ENCODE results near the gene SDHC.
"Not testable (repeated sequence)": the region's sequence is repeated elsewhere in the genome, so short reads cannot be mapped to it uniquely, and the experiment has no call there.

SDHC gene

GRCh38 chr1:161374373-161374772 lies 60.2 kb downstream of the SDHC start:
- no peaks in the 10 kb centered on the region for H3K4me1 ChIP-seq (ENCODE audit: control insufficient read depth in 1 of 2, insufficient read depth in 2 of 2, low read length in 2 of 2)
- H3K27ac ChIP-seq (ENCODE audit: low read depth, low read length), result no peak overlapping the region
- no peak overlapping the region for H3K4me3 ChIP-seq (ENCODE audit: low read depth in 1 of 2, low read length in 2 of 2)
- no peak overlapping the region for H3K9ac ChIP-seq (ENCODE audit: low read depth in 1 of 2, low read length in 2 of 2)
- no peaks in the 10 kb centered on the region for H3K27me3 ChIP-seq (ENCODE audit: control insufficient read depth in 1 of 2, insufficient read depth in 2 of 2, low read length in 2 of 2)
- H3K36me3 ChIP-seq (ENCODE audit: control insufficient read depth in 1 of 2, insufficient read depth in 2 of 2, low read length in 2 of 2), result no peaks in the 10 kb centered on the region
- H3K9me3 ChIP-seq (ENCODE audit: control insufficient read depth in 1 of 2, low read length in 2 of 2), result no peaks in the 10 kb centered on the region

DNA sequence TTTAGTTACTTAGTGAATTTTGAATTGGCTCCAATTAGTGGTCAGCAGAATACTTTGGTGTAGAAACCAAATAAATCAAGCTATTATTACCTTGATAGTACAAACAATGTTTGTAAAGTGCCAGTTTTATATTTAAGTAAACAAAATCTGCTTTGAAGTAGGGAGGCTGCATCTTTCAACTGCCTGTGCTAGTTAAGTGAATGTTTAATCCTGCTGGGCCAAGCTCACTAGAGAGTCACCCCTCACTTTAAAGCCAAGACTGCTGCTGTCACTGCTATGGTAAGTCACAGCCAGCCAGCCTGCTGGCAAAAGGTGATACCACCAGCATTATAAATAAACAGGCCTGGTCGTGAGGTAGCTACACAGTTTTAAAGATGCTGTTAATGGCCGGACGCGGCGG lies 63.8 kb downstream of the SDHC start:
- H3K4me1 ChIP-seq (ENCODE audit: control insufficient read depth in 1 of 2, insufficient read depth in 2 of 2, low read length in 2 of 2), result no peaks in the 10 kb centered on the region
- no peaks in the 10 kb centered on the region for H3K9me3 ChIP-seq (ENCODE audit: control insufficient read depth in 1 of 2, low read length in 2 of 2)
- no peak overlapping the region for H3K27ac ChIP-seq (ENCODE audit: low read depth, low read length)
- H3K9ac ChIP-seq (ENCODE audit: low read depth in 1 of 2, low read length in 2 of 2), result no peak overlapping the region
- H3K36me3 ChIP-seq (ENCODE audit: control insufficient read depth in 1 of 2, insufficient read depth in 2 of 2, low read length in 2 of 2), result no peaks in the 10 kb centered on the region
- H3K27me3 ChIP-seq (ENCODE audit: control insufficient read depth in 1 of 2, insufficient read depth in 2 of 2, low read length in 2 of 2), result no peaks in the 10 kb centered on the region
- no peak overlapping the region for H3K4me3 ChIP-seq (ENCODE audit: low read depth in 1 of 2, low read length in 2 of 2)

DNA sequence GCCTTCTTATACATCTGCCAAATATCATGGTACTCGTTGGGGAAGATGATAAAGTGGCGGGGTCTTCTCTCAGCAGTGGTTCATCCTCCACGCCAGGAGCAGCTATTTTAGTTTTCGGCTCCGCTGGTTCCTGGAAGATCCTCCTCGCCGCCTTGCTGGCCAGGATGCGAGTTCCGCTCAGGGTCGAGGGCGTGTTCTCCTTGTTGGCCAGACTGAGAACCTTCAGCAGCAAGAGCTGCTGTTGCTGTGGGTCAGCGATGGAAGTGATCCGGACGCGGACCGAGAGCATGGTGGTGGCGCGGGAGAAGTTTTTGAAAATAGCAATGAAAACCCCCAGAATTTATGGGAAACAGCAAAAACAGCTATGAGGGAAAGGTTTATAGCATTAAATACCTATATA lies 64.9 kb downstream of the SDHC start:
- H3K36me3 ChIP-seq (ENCODE audit: control insufficient read depth in 1 of 2, insufficient read depth in 2 of 2, low read length in 2 of 2), result no peaks in the 10 kb centered on the region
- H3K9ac ChIP-seq (ENCODE audit: low read depth in 1 of 2, low read length in 2 of 2), result no peak overlapping the region
- H3K4me3 ChIP-seq (ENCODE audit: low read depth in 1 of 2, low read length in 2 of 2), result no peak overlapping the region
- H3K4me1 ChIP-seq (ENCODE audit: control insufficient read depth in 1 of 2, insufficient read depth in 2 of 2, low read length in 2 of 2), result no peaks in the 10 kb centered on the region
- H3K27me3 ChIP-seq (ENCODE audit: control insufficient read depth in 1 of 2, insufficient read depth in 2 of 2, low read length in 2 of 2), result no peaks in the 10 kb centered on the region
- H3K27ac ChIP-seq (ENCODE audit: low read depth, low read length), result no peak overlapping the region
- no peaks in the 10 kb centered on the region for H3K9me3 ChIP-seq (ENCODE audit: control insufficient read depth in 1 of 2, low read length in 2 of 2)

DNA sequence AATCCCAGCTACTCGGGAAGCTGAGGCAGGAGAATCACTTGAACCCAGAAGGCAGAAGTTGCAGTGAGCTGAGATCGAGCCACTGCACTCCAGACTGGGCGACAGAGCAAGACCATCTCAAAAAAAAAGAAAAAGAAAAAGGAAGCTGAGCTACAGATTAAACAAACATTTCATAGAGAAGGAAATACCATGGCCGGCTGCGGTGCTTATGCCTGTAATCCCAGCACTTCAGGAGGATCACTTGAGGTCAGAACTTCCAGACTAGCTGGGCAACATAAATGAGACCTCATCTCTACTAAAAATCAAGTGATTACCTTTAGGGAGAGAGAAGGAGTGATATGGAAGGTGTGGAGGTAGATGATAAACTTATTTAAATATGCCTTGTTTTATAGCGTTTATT lies 67.5 kb downstream of the SDHC start:
- no peak overlapping the region for H3K27ac ChIP-seq (ENCODE audit: low read depth, low read length)
- H3K36me3 ChIP-seq (ENCODE audit: control insufficient read depth in 1 of 2, insufficient read depth in 2 of 2, low read length in 2 of 2), result no peaks in the 10 kb centered on the region
- no peaks in the 10 kb centered on the region for H3K27me3 ChIP-seq (ENCODE audit: control insufficient read depth in 1 of 2, insufficient read depth in 2 of 2, low read length in 2 of 2)
- no peak overlapping the region for H3K4me3 ChIP-seq (ENCODE audit: low read depth in 1 of 2, low read length in 2 of 2)
- no peak overlapping the region for H3K9ac ChIP-seq (ENCODE audit: low read depth in 1 of 2, low read length in 2 of 2)
- H3K9me3 ChIP-seq (ENCODE audit: control insufficient read depth in 1 of 2, low read length in 2 of 2), result no peaks in the 10 kb centered on the region
- no peaks in the 10 kb centered on the region for H3K4me1 ChIP-seq (ENCODE audit: control insufficient read depth in 1 of 2, insufficient read depth in 2 of 2, low read length in 2 of 2)

DNA sequence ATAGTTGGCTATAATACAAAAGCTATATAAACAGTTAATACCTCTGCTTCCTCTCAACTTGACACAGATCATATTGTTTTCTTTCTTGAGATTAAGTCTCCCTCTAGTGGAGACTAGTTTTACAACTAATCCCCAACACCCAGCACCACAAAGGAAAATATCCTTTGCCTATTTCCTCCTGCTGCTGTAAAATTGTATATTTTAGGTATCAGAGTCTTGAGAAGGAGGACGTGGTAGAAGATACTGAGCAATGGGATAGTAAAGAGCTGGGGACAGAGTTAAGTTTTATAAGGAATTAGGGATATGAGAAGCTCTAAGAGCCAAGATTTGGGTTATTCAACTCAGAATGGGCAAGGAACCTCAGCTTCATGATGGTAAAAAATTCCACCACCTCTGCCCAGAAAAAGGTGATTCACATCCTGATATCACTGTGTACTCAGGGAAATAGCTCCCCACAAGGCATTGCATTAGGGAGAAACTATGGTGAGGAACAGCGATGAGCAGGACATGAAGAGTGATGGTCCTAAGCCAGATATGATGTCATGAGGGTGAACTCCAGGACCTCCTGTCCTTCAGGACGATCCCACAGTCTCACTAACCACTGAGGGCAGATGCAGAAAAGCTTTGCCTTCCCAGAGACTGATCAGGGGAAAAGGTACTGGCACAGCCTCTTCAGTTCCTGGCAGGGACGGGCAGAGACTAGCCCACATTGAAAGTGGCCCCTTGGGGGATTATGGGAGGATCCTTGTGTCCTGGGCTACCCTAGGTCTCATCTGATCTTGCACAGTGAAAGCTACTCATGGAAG lies 68.2 kb downstream of the SDHC start:
- no peak overlapping the region for H3K27ac ChIP-seq (ENCODE audit: low read depth, low read length)
- H3K9ac ChIP-seq (ENCODE audit: low read depth in 1 of 2, low read length in 2 of 2), result no peak overlapping the region
- H3K4me3 ChIP-seq (ENCODE audit: low read depth in 1 of 2, low read length in 2 of 2), result no peak overlapping the region
- H3K27me3 ChIP-seq (ENCODE audit: control insufficient read depth in 1 of 2, insufficient read depth in 2 of 2, low read length in 2 of 2), result no peaks in the 10 kb centered on the region
- no peaks in the 10 kb centered on the region for H3K9me3 ChIP-seq (ENCODE audit: control insufficient read depth in 1 of 2, low read length in 2 of 2)
- no peaks in the 10 kb centered on the region for H3K36me3 ChIP-seq (ENCODE audit: control insufficient read depth in 1 of 2, insufficient read depth in 2 of 2, low read length in 2 of 2)
- no peaks in the 10 kb centered on the region for H3K4me1 ChIP-seq (ENCODE audit: control insufficient read depth in 1 of 2, insufficient read depth in 2 of 2, low read length in 2 of 2)

- peaks cover 0 to 3% of the 10 kb centered on the region in 2 donors for H3K4me1 ChIP-seq (ENCODE audit: control insufficient read depth in 1 of 2, insufficient read depth in 2 of 2, low read length in 2 of 2)
- no peak overlapping the region for H3K9ac ChIP-seq (ENCODE audit: low read depth in 1 of 2, low read length in 2 of 2)
- no peaks in the 10 kb centered on the region for H3K36me3 ChIP-seq (ENCODE audit: control insufficient read depth in 1 of 2, insufficient read depth in 2 of 2, low read length in 2 of 2)
- no peak overlapping the region for H3K4me3 ChIP-seq (ENCODE audit: low read depth in 1 of 2, low read length in 2 of 2)
- no peak overlapping the region for H3K27ac ChIP-seq (ENCODE audit: low read depth, low read length)
- H3K9me3 ChIP-seq (ENCODE audit: control insufficient read depth in 1 of 2, low read length in 2 of 2), result no peaks in the 10 kb centered on the region
- no peaks in the 10 kb centered on the region for H3K27me3 ChIP-seq (ENCODE audit: control insufficient read depth in 1 of 2, insufficient read depth in 2 of 2, low read length in 2 of 2)
Measured at GRCh38 chr1:161388639-161389038, 74.5 kb downstream of the SDHC start.

DNA sequence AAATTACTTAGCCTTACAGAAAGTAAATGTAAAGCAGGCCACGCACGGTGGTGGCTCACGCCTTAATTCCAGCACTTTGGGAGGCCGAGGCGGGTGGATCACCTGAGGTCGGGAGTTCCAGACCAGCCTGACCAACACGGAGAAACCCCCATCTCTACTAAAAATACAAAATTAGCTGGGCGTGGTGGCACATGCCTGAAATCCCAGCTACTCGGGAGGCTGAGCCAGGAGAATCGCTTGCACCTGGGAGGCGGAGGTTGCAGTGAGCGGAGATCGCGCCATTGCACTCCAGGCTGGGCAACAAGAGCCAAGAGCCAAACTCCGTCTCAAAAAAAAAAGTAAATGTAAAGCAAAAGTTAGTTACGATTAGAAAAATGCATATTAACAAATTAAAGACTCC lies 75.0 kb downstream of the SDHC start:
- H3K36me3 ChIP-seq (ENCODE audit: control insufficient read depth in 1 of 2, insufficient read depth in 2 of 2, low read length in 2 of 2); H3K9me3 ChIP-seq (ENCODE audit: control insufficient read depth in 1 of 2, low read length in 2 of 2); H3K27me3 ChIP-seq (ENCODE audit: control insufficient read depth in 1 of 2, insufficient read depth in 2 of 2, low read length in 2 of 2); H3K4me1 ChIP-seq (ENCODE audit: control insufficient read depth in 1 of 2, insufficient read depth in 2 of 2, low read length in 2 of 2): not testable (repeated sequence)
- Histone ChIP-seq H3K4me3 (ENCODE audit: low read depth in 1 of 2, low read length in 2 of 2) (peak overlapping the region; percentile 78 to 98), H3K27ac (ENCODE audit: low read depth, low read length) (peak overlapping the region; percentile 92), H3K9ac (ENCODE audit: low read depth in 1 of 2, low read length in 2 of 2) (peak overlapping the region; percentile 72 to 100)

GRCh38 chr1:161389691-161390558 lies 75.7 kb downstream of the SDHC start:
- Histone ChIP-seq H3K27ac (ENCODE audit: low read depth, low read length) (peak overlapping the region; percentile 92), H3K36me3 (ENCODE audit: control insufficient read depth in 1 of 2, insufficient read depth in 2 of 2, low read length in 2 of 2) (no peaks in the 10 kb centered on the region), H3K9me3 (ENCODE audit: control insufficient read depth in 1 of 2, low read length in 2 of 2) (no peaks in the 10 kb centered on the region), H3K9ac (ENCODE audit: low read depth in 1 of 2, low read length in 2 of 2) (peak overlapping the region; percentile 82 to 100), H3K4me3 (ENCODE audit: low read depth in 1 of 2, low read length in 2 of 2) (peak overlapping the region; percentile 78 to 98), H3K4me1 (ENCODE audit: control insufficient read depth in 1 of 2, insufficient read depth in 2 of 2, low read length in 2 of 2) (peaks cover 0 to 3% of the 10 kb centered on the region in 2 donors), H3K27me3 (ENCODE audit: control insufficient read depth in 1 of 2, insufficient read depth in 2 of 2, low read length in 2 of 2) (no peaks in the 10 kb centered on the region)

DNA sequence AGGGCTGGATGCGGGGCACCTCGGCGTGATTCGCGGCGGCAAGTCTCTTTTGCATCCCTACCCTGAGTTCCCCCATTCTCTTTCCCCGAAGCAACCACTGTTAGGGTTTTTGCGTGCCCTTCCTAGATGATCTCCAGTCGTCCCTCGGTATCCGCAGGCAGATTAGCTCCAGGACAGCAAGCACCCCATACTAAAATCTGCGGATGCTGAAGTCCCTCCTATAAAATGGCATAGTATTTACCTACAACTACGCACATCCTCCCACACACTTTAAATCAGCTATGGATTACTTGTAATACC lies 76.3 kb downstream of the SDHC start:
- H3K27ac ChIP-seq (ENCODE audit: low read depth, low read length), result peak overlapping the region; percentile 53
- peak overlapping the region; percentile 72 to 75 for H3K4me3 ChIP-seq (ENCODE audit: low read depth in 1 of 2, low read length in 2 of 2)
- no peaks in the 10 kb centered on the region for H3K9me3 ChIP-seq (ENCODE audit: control insufficient read depth in 1 of 2, low read length in 2 of 2)
- no peaks in the 10 kb centered on the region for H3K27me3 ChIP-seq (ENCODE audit: control insufficient read depth in 1 of 2, insufficient read depth in 2 of 2, low read length in 2 of 2)
- peaks cover 0 to 3% of the 10 kb centered on the region in 2 donors for H3K4me1 ChIP-seq (ENCODE audit: control insufficient read depth in 1 of 2, insufficient read depth in 2 of 2, low read length in 2 of 2)
- H3K9ac ChIP-seq (ENCODE audit: low read depth in 1 of 2, low read length in 2 of 2), result peak overlapping the region; percentile 82 to 87
- no peaks in the 10 kb centered on the region for H3K36me3 ChIP-seq (ENCODE audit: control insufficient read depth in 1 of 2, insufficient read depth in 2 of 2, low read length in 2 of 2)

GRCh38 chr1:161391136-161391535 lies 77.0 kb downstream of the SDHC start:
- not testable (repeated sequence) for H3K4me3 ChIP-seq (ENCODE audit: low read depth in 1 of 2, low read length in 2 of 2); H3K9ac ChIP-seq (ENCODE audit: low read depth in 1 of 2, low read length in 2 of 2); H3K4me1 ChIP-seq (ENCODE audit: control insufficient read depth in 1 of 2, insufficient read depth in 2 of 2, low read length in 2 of 2)

More at GRCh38 chr1:161391136-161391535, 77.0 kb downstream of the SDHC start:
- H3K36me3 ChIP-seq (ENCODE audit: control insufficient read depth in 1 of 2, insufficient read depth in 2 of 2, low read length in 2 of 2); H3K9me3 ChIP-seq (ENCODE audit: control insufficient read depth in 1 of 2, low read length in 2 of 2); H3K27ac ChIP-seq (ENCODE audit: low read depth, low read length); H3K27me3 ChIP-seq (ENCODE audit: control insufficient read depth in 1 of 2, insufficient read depth in 2 of 2, low read length in 2 of 2): not testable (repeated sequence)

Data from duodenal mucosa (tissue), 2 donors.